Measurements from ENCODE around the gene FLT3.

GRCh38 chr13:28129911-28130693 is 29.7 kb upstream of the FLT3 start:
- TF ChIP-seq ZNF639 (tag by site-specific recombination; IDR thresholded peaks at IDR 0.05) (no peak), ZNF837 (tag by site-specific recombination; IDR thresholded peaks at IDR 0.05) (no peak), ZNF121 (tag by site-specific recombination; IDR thresholded peaks at IDR 0.05) (no peak), ZNF645 (tag by site-specific recombination; IDR thresholded peaks at IDR 0.05) (no peak), CTCF (tag by site-specific recombination; IDR thresholded peaks at IDR 0.05) (no peak), GLIS2 (tag by site-specific recombination; IDR thresholded peaks at IDR 0.05) (no peak)
